OCI-LY1 (cell line): Measurements from ENCODE around the gene TRIM29.

Experiments used
- H2AFZ ChIP-seq: fragments of 200-600 bp; sonication (generic), shearing (Covaris generic); 2 replicates; pipeline ENCODE4 v1.6.0; 2014; ENCODE audit warnings: antibody characterized with exemption, mild to moderate bottlenecking, low read length
- H3F3A ChIP-seq: fragments of 200-600 bp; sonication (generic), shearing (Covaris generic); 2 replicates; pipeline ENCODE4 v1.6.0; 2014; ENCODE audit warnings: mild to moderate bottlenecking, antibody characterized with exemption, low read length, moderate library complexity; ENCODE audit not compliant: insufficient read depth
- H3K27ac ChIP-seq: fragments of 200-600 bp; sonication (generic); 2 replicates; pipeline ENCODE4 v1.5.1; 2014; ENCODE audit warnings: low read length, mixed run types, mild to moderate bottlenecking, low read depth; ENCODE audit not compliant: poor library complexity, severe bottlenecking
- H3K27me3 ChIP-seq: fragments of 200-600 bp; sonication (generic); 2 replicates; pipeline ENCODE4 v1.6.0; 2014; ENCODE audit warnings: antibody characterized with exemption, mild to moderate bottlenecking, low read length, moderate library complexity; ENCODE audit not compliant: insufficient read depth
- H3K36me3 ChIP-seq: fragments of 200-600 bp; sonication (generic); 2 replicates; pipeline ENCODE4 v1.6.1; 2014; ENCODE audit warnings: mild to moderate bottlenecking, antibody characterized with exemption, low read length, moderate library complexity, mixed read lengths; ENCODE audit not compliant: insufficient read depth
- H3K4me1 ChIP-seq: fragments of 200-600 bp; sonication (generic); 2 replicates; pipeline ENCODE4 v1.5.1; 2014; ENCODE audit warnings: mild to moderate bottlenecking, low read length, moderate library complexity; ENCODE audit not compliant: insufficient read depth, severe bottlenecking
- H3K4me2 ChIP-seq: fragments of 200-600 bp; sonication (generic), shearing (Covaris generic); 2 replicates; pipeline ENCODE4 v1.6.1; 2014; ENCODE audit warnings: low read length
- H3K4me3 ChIP-seq: fragments of 200-600 bp; sonication (generic); 2 replicates; pipeline ENCODE4 v1.5.1; 2014; ENCODE audit warnings: low read length, low read depth, mild to moderate bottlenecking, mixed read lengths; ENCODE audit not compliant: poor library complexity, severe bottlenecking
- H3K79me2 ChIP-seq: fragments of 200-600 bp; shearing (Covaris generic); 2 replicates; pipeline ENCODE4 v1.6.1; 2016; ENCODE audit warnings: mixed run types, low read length, mixed read lengths; ENCODE audit not compliant: insufficient read depth
- H3K9ac ChIP-seq: fragments of 200-600 bp; sonication (generic), shearing (Covaris generic); 2 replicates; pipeline ENCODE4 v1.6.1; 2014; ENCODE audit warnings: mild to moderate bottlenecking, low read length, mixed read lengths
- H3K9me2 ChIP-seq: fragments of 200-600 bp; sonication (generic), shearing (Covaris generic); 2 replicates; pipeline ENCODE4 v1.6.1; 2014; ENCODE audit warnings: low read depth, mild to moderate bottlenecking, low read length, mixed read lengths
- H3K9me3 ChIP-seq: fragments of 200-600 bp; shearing (Covaris generic); 2 replicates; pipeline ENCODE4 v1.6.1; 2014; ENCODE audit warnings: low read length, mixed read lengths
- H4K20me1 ChIP-seq: fragments of 200-600 bp; sonication (generic), shearing (Covaris generic); 2 replicates; pipeline ENCODE4 v1.6.0; 2016; ENCODE audit warnings: mild to moderate bottlenecking, low read length; ENCODE audit not compliant: insufficient read depth
- EZH2 ChIP-seq: fragments of 200-600 bp; sonication (generic), shearing (Covaris generic); IDR thresholded peaks from 2 replicates; pipeline ENCODE4 v1.8.0; 2017; ENCODE audit warnings: borderline replicate concordance, mixed run types, mild to moderate bottlenecking, antibody characterized with exemption, low read length, moderate library complexity, mixed read lengths
- TF ChIP-seq, protein P1 (sequence below): fragments of 200-600 bp; sonication (generic), shearing (Covaris generic); IDR thresholded peaks from 2 replicates; pipeline ENCODE4 v1.5.1; 2017; ENCODE audit warnings: mild to moderate bottlenecking, antibody characterized with exemption, low read length, moderate library complexity, mixed read lengths

The TRIM29 gene

DNA sequence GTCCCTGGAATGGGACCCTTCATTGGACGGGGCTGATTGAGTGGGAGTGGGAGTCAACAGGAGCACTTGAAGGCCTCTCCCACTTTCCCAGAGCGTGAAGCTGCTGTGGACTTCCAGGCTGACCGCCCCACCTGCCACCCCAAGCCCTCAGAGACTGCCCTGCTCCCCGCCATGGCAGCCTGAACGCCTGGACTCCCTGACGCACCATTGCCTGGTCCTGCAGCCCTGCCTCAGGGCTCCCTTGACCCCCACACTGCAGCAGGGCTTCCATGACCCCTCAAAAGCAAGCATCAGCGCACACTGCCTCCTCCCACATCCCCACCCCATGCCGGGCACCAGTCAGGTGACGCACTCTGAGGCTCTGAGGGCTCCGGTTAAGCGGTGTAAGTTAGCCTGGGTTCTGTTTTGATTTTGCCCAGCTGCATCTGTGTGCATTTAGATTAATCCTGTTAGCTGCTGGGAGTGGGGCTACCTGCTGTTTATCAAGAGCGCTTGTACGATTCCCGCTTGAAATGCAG is 39.4 kb downstream of the TRIM29 start:
- Histone ChIP-seq H2AFZ (no peak overlapping the region), H3K27me3 (no peaks in the 10 kb centered on the region), H3K4me3 (no peak overlapping the region), H3K9me3 (no peaks in the 10 kb centered on the region), H3F3A (no peaks in the 10 kb centered on the region), H3K27ac (no peak overlapping the region), H3K79me2 (no peaks in the 10 kb centered on the region), H3K4me2 (no peak overlapping the region), H3K9ac (no peak overlapping the region), H3K4me1 (no peaks in the 10 kb centered on the region), H3K9me2 (no peaks in the 10 kb centered on the region), H3K36me3 (no peaks in the 10 kb centered on the region), H4K20me1 (no peaks in the 10 kb centered on the region)
- TF ChIP-seq, protein P1, sequence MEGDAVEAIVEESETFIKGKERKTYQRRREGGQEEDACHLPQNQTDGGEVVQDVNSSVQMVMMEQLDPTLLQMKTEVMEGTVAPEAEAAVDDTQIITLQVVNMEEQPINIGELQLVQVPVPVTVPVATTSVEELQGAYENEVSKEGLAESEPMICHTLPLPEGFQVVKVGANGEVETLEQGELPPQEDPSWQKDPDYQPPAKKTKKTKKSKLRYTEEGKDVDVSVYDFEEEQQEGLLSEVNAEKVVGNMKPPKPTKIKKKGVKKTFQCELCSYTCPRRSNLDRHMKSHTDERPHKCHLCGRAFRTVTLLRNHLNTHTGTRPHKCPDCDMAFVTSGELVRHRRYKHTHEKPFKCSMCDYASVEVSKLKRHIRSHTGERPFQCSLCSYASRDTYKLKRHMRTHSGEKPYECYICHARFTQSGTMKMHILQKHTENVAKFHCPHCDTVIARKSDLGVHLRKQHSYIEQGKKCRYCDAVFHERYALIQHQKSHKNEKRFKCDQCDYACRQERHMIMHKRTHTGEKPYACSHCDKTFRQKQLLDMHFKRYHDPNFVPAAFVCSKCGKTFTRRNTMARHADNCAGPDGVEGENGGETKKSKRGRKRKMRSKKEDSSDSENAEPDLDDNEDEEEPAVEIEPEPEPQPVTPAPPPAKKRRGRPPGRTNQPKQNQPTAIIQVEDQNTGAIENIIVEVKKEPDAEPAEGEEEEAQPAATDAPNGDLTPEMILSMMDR = no peak
- TF ChIP-seq EZH2 = no peak

GRCh38 chr11:120097721-120098385 is 40.1 kb downstream of the TRIM29 start:
- Histone ChIP-seq H3K27me3 (no peaks in the 10 kb centered on the region), H3F3A (no peaks in the 10 kb centered on the region)
- TF ChIP-seq, protein P1 = no peak
- TF ChIP-seq EZH2 = no peak

GRCh38 chr11:120096369-120097191 is 41.3 kb downstream of the TRIM29 start:
- Histone ChIP-seq H3K4me3 (no peak overlapping the region), H3K27me3 (no peaks in the 10 kb centered on the region)
- TF ChIP-seq, protein P1 = no peak
- TF ChIP-seq EZH2 = no peak

More at GRCh38 chr11:120097721-120098385, 40.1 kb downstream of the TRIM29 start:
- Histone ChIP-seq H3K79me2 (no peaks in the 10 kb centered on the region), H3K4me2 (no peak overlapping the region), H3K36me3 (no peaks in the 10 kb centered on the region), H3K9me3 (no peaks in the 10 kb centered on the region), H3K9ac (no peak overlapping the region), H3K4me3 (no peak overlapping the region), H3K9me2 (no peaks in the 10 kb centered on the region), H3K27ac (no peak overlapping the region), H4K20me1 (no peaks in the 10 kb centered on the region), H2AFZ (no peak overlapping the region), H3K4me1 (no peaks in the 10 kb centered on the region)

More at GRCh38 chr11:120096369-120097191, 41.3 kb downstream of the TRIM29 start:
- H3K9ac ChIP-seq = no peak overlapping the region
- no peaks in the 10 kb centered on the region for H3K4me1 ChIP-seq
- H3K36me3 ChIP-seq = no peaks in the 10 kb centered on the region
- H3K9me2 ChIP-seq = no peaks in the 10 kb centered on the region
- no peak overlapping the region for H3K27ac ChIP-seq
- H3K9me3 ChIP-seq = no peaks in the 10 kb centered on the region
- no peak overlapping the region for H2AFZ ChIP-seq
- no peaks in the 10 kb centered on the region for H3F3A ChIP-seq
- no peaks in the 10 kb centered on the region for H4K20me1 ChIP-seq
- H3K79me2 ChIP-seq = no peaks in the 10 kb centered on the region
- H3K4me2 ChIP-seq = no peak overlapping the region
